Upper lobe of right lung (tissue), 1 donor: Measurements from ENCODE around the gene ATP5PO. TPM values are rescaled to one million over a fixed set of nuclear protein-coding genes. Genes with fewer than 3 reads are reported as not detected.

Experiments
- ATAC-seq: fragments of 200-7000 bp; cut with Tn5 transposase; one replicate; pipeline ENCODE4 v1.9.1; 2020; ENCODE audit warnings: mild to moderate bottlenecking, moderate library complexity
- DNase-seq: peaks from one replicate; pipeline ENCODE4 v3.0.0-alpha.2; 2020
- H3K27ac ChIP-seq: fragments of 200-600 bp; one replicate; pipeline ENCODE4 v1.8.0; 2022
- H3K27me3 ChIP-seq: fragments of 200-600 bp; one replicate; pipeline ENCODE4 v1.8.0; 2022; ENCODE audit warnings: mild to moderate bottlenecking
- H3K36me3 ChIP-seq: fragments of 200-600 bp; one replicate; pipeline ENCODE4 v1.8.0; 2022
- H3K4me1 ChIP-seq: fragments of 200-600 bp; one replicate; pipeline ENCODE4 v1.8.0; 2022
- H3K4me3 ChIP-seq: fragments of 200-600 bp; one replicate; pipeline ENCODE4 v1.8.0; 2022; ENCODE audit warnings: mild to moderate bottlenecking
- H3K9me3 ChIP-seq: fragments of 200-600 bp; one replicate; pipeline ENCODE4 v1.8.0; 2022
- CTCF ChIP-seq: fragments of 200-600 bp; IDR thresholded peaks from one replicate; pipeline ENCODE4 v1.8.0; 2022; ENCODE audit warnings: antibody characterized with exemption
- intact Hi-C: fragments of 100-400 bp; cut with DNase I; formaldehyde crosslinking; loops from one replicate; pipeline ENCODE4 v1.11.0; 2022
- total RNA-seq: library from RNA; stranded (reverse); fragmentation: NEBNext Ultra II Directional; extraction: Animal tissue kit (Norgen Biotek cat#: 25700); gene quantifications from one replicate; pipeline ENCODE4 v1.2.1, GENCODE V29; 2021
- donor health status: DM: no; HTN: yes; CAD: no; lungs with severe emphysema.

The ATP5PO gene
- total RNA-seq, 1 donor from 2014 or later: 107 TPM

GRCh38 chr21:33948951-33949444 is 33.4 kb upstream of the ATP5PO start:
- H3K9me3 ChIP-seq: no peaks in the 10 kb centered on the region
- no peak for TF ChIP-seq CTCF
- no peaks in the 10 kb centered on the region for H3K27me3 ChIP-seq
- H3K4me3 ChIP-seq: no peak overlapping the region
- DNase-seq (no peak), ATAC-seq (no peak)
- H3K27ac ChIP-seq: peak overlapping the region; percentile 83
- no peaks in the 10 kb centered on the region for H3K36me3 ChIP-seq
- peaks cover 13% of the 10 kb centered on the region for H3K4me1 ChIP-seq
- intact Hi-C loops: no loop called here

GRCh38 chr21:33948096-33948950 is 32.7 kb upstream of the ATP5PO start:
- H3K27me3 ChIP-seq: no peaks in the 10 kb centered on the region
- H3K4me3 ChIP-seq: peak overlapping the region; percentile 17
- H3K9me3 ChIP-seq: no peaks in the 10 kb centered on the region
- DNase-seq: peak; percentile 72
- H3K27ac ChIP-seq: peak overlapping the region; percentile 83
- intact Hi-C loops: no loop called here
- peaks cover 13% of the 10 kb centered on the region for H3K4me1 ChIP-seq
- peak; percentile 60 for ATAC-seq
- no peaks in the 10 kb centered on the region for H3K36me3 ChIP-seq
- no peak for TF ChIP-seq CTCF

DNA sequence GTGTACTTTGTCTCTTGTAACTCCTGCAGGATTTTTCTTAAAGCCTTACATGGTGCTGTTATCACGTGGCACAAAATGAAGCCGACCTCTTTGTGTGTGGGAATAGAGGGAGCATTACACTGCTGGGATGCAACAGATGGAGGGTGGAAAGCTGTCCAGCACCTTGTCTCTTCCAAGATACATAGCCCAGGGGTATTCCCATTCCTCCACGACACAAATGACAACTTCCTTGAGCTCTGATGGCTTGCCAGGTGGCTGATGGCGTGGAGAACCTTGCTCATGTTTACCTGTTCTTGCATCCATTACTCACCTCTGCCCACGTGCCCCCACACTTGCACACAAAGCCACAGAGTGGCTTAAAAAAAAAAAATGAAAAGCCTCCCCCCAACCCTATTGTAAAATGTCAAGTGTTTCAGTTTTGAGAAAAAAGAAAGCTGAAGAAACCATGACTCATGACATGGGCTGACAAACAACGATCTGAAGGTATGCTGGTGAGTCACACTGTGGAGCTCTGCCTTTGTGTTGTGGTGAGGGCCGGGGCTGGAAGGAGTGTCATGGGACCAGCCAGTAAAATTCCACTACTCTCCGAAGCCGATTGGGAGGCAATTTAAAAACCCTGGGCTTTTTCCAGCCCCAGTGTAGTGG is 32.0 kb upstream of the ATP5PO start:
- intact Hi-C loops: no loop called here
- Histone ChIP-seq H3K4me3 (peak overlapping the region; percentile 17), H3K27me3 (no peaks in the 10 kb centered on the region), H3K4me1 (peaks cover 13% of the 10 kb centered on the region), H3K36me3 (no peaks in the 10 kb centered on the region), H3K27ac (peak overlapping the region; percentile 83), H3K9me3 (no peaks in the 10 kb centered on the region)
- DNase-seq: peak; percentile 76
- ATAC-seq: peak; percentile 92
- no peak for TF ChIP-seq CTCF

DNA sequence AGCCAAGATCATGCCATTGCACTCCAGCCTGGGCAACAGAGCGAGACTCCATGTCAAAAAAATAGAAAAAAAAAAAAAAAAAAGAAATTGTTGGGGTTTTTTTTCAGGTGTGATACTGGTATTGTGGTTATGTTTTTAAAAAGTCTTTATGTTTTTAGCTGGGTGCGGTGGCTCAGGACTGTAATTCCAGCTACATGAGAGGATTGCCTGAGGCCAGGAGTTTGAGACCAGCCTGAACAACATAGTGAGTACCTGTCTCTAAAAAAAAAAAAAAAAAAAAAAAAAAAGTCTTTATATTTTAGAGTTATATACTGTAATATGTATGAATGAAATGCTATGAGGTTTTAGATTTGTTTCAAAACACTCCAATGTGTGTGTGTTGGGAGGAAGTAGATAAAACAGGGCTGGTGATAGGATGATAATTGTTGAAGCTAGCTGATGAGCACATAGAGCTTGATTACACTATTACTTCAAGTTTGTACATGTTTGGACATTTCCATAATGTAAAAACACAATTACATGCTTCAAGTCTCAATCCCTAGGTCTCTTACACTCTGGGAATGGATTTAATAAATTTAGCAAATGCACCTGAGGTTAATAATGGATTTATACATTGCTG is 30.2 kb upstream of the ATP5PO start:
- DNase-seq: no peak
- H3K4me1 ChIP-seq: peaks cover 13% of the 10 kb centered on the region
- intact Hi-C loops: no loop called here

More for the DNA sequence above, 30.2 kb upstream of the ATP5PO start:
- no peaks in the 10 kb centered on the region for H3K27me3 ChIP-seq
- no peak for ATAC-seq
- no peaks in the 10 kb centered on the region for H3K36me3 ChIP-seq
- no peak overlapping the region for H3K27ac ChIP-seq
- H3K9me3 ChIP-seq: no peaks in the 10 kb centered on the region
- TF ChIP-seq CTCF: no peak
- no peak overlapping the region for H3K4me3 ChIP-seq
